Caco-2 (cell line): ENCODE measurements around the gene GNB5. TPM values are rescaled to one million over a fixed set of nuclear protein-coding genes. Genes with fewer than 3 reads are reported as not detected.

Source experiments
- BruUV-seq: library from RNA; stranded (reverse); fragments of 400-500 nt; replicated peaks from 2 replicates; lab custom pipeline; 2021; lab: Mats Ljungman, UMichigan
- CTCF ChIA-PET: fragments of 300-600 bp; sonication (Branson Sonifier 250); formaldehyde crosslinking; loops from one replicate; lab custom pipeline; 2022; ENCODE audit warnings: antibody characterized with exemption; lab: Charles Lee
- POLR2A ChIA-PET: fragments of 300-600 bp; sonication (Branson Sonifier 250); formaldehyde crosslinking; loops from one replicate; lab custom pipeline; 2022; ENCODE audit warnings: antibody characterized with exemption; lab: Charles Lee
- DNase-seq, 2 experiments: peaks; one replicate each; pipeline versions ENCODE4 v3.0.0 to v3.0.0-alpha.2; 2020 to 2022
- H3K27me3 ChIP-seq: replicated peaks from 2 replicates; pipeline ENCODE4 v1.6.0; 2011; ENCODE audit warnings: low read length; ENCODE audit not compliant: control insufficient read depth, insufficient read depth
- H3K36me3 ChIP-seq: 2 replicates; pipeline ENCODE4 v1.5.1; 2011; ENCODE audit warnings: low read length; ENCODE audit not compliant: control insufficient read depth, insufficient read depth
- H3K4me1 ChIP-seq: fragments of 250-450 bp; sonication (Bioruptor Pico); 2 replicates; pipeline ENCODE4 v1.5.1; 2020; ENCODE audit warnings: mild to moderate bottlenecking
- H3K4me3 ChIP-seq: 2 replicates; pipeline ENCODE4 v1.5.1; 2011; ENCODE audit warnings: low read depth, mild to moderate bottlenecking, control low read depth, low read length
- H3K9me3 ChIP-seq: fragments of 250-450 bp; sonication (Bioruptor Pico); 2 replicates; pipeline ENCODE4 v1.5.1; 2020; ENCODE audit warnings: mild to moderate bottlenecking, moderate library complexity
- H3K27ac Mint-ChIP-seq: one replicate; pipeline ENCODE4 v1.8.0; 2022; ENCODE audit warnings: mixed read lengths; ENCODE audit not compliant: unreplicated experiment
- H3K27me3 Mint-ChIP-seq: one replicate; pipeline ENCODE4 v1.8.0; 2022; ENCODE audit warnings: mixed read lengths; ENCODE audit not compliant: insufficient read depth, unreplicated experiment
- H3K36me3 Mint-ChIP-seq: one replicate; pipeline ENCODE4 v1.8.0; 2022; ENCODE audit warnings: mild to moderate bottlenecking, mixed read lengths; ENCODE audit not compliant: insufficient read depth, unreplicated experiment
- H3K4me1 Mint-ChIP-seq: one replicate; pipeline ENCODE4 v1.8.0; 2022; ENCODE audit warnings: low read depth, mixed read lengths; ENCODE audit not compliant: unreplicated experiment
- H3K4me3 Mint-ChIP-seq: one replicate; pipeline ENCODE4 v1.8.0; 2022; ENCODE audit warnings: mild to moderate bottlenecking, moderate library complexity, mixed read lengths; ENCODE audit not compliant: unreplicated experiment
- H3K9me3 Mint-ChIP-seq: one replicate; pipeline ENCODE4 v1.8.0; 2022; ENCODE audit warnings: mixed read lengths; ENCODE audit not compliant: unreplicated experiment
- intact Hi-C: fragments of 100-400 bp; cut with micrococcal nuclease; formaldehyde crosslinking; loops from one replicate; pipeline ENCODE4 v1.10.0; 2022; ENCODE audit not compliant: unreplicated experiment
- total RNA-seq: library from RNA; stranded (reverse); gene quantifications from 2 replicates; pipeline ENCODE4 v1.2.3, GENCODE V29; 2022
- TF ChIP-seq, protein P1 (sequence below), 2 experiments: fragments of 200-600 bp in 1 of 2; IDR thresholded peaks; 1 replicate in 1 of 2; 2 replicates in 1 of 2; pipeline versions ENCODE4 v1.5.1 to v1.8.0; 2011 to 2022; ENCODE audit warnings: antibody characterized with exemption in 1 of 2, control low read depth in 1 of 2, inconsistent platforms in 1 of 2, low read depth in 1 of 2, low read length in 1 of 2, mild to moderate bottlenecking in 1 of 2, moderate library complexity in 1 of 2; ENCODE audit not compliant: insufficient read depth in 1 of 2, severe bottlenecking in 1 of 2, unreplicated experiment in 1 of 2

GNB5 gene
- total RNA-seq, 1 experiment from 2014 or later: 23.2 TPM

DNA sequence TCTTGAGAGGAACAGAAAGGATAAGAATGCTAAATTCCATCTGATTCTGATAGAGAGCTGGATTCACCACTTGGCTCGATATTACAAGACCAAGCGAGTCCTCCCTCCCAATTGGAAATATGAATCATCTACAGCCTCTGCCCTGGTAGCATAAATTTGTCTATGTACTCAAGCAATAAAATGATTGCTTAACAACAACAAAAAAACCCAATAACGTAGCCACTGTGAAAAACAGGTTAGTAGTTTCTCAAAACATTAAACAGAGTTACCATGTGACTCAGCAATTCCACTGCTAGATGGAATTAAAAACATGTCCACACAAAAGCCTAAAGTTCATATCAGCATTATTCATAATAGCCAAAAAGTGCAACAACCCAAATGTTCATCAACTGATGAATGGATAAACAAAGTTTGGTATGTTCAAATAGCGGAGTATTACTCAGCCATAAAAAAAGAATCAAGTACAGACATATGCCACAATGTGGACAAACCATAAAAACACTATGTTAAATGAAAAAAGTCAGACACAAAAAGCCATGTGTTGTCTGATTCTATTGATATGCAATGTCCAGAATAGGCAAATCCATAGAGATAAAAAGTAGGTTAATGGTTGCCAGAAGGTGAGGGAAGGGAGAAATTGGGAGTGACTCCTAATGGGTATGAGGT is 95.5 kb downstream of the GNB5 start:
- H3K27me3 Mint-ChIP-seq: no peaks in the 10 kb centered on the region
- DNase-seq: no peak
- Histone ChIP-seq H3K4me1 (no peaks in the 10 kb centered on the region), H3K27me3 (no peaks in the 10 kb centered on the region), H3K36me3 (no peaks in the 10 kb centered on the region), H3K4me3 (no peak overlapping the region), H3K9me3 (peaks cover under 1% of the 10 kb centered on the region; the same call in 1 of the 2 replicates)
- no peak overlapping the region for H3K4me3 Mint-ChIP-seq
- H3K27ac Mint-ChIP-seq: no peak overlapping the region
- no peaks in the 10 kb centered on the region for H3K36me3 Mint-ChIP-seq
- POLR2A ChIA-PET: no interaction called here
- TF ChIP-seq, protein P1, sequence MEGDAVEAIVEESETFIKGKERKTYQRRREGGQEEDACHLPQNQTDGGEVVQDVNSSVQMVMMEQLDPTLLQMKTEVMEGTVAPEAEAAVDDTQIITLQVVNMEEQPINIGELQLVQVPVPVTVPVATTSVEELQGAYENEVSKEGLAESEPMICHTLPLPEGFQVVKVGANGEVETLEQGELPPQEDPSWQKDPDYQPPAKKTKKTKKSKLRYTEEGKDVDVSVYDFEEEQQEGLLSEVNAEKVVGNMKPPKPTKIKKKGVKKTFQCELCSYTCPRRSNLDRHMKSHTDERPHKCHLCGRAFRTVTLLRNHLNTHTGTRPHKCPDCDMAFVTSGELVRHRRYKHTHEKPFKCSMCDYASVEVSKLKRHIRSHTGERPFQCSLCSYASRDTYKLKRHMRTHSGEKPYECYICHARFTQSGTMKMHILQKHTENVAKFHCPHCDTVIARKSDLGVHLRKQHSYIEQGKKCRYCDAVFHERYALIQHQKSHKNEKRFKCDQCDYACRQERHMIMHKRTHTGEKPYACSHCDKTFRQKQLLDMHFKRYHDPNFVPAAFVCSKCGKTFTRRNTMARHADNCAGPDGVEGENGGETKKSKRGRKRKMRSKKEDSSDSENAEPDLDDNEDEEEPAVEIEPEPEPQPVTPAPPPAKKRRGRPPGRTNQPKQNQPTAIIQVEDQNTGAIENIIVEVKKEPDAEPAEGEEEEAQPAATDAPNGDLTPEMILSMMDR (IDR thresholded peaks at IDR 0.05; ENCODE audit: insufficient read depth in 1 of 2, low read depth in 1 of 2, low read length in 1 of 2, severe bottlenecking in 1 of 2, unreplicated experiment in 1 of 2): no peak
- intact Hi-C loops: no loop called here
- no TSS peak for BruUV-seq
- CTCF ChIA-PET: no interaction called here
- H3K4me1 Mint-ChIP-seq: no peaks in the 10 kb centered on the region
- H3K9me3 Mint-ChIP-seq: no peaks in the 10 kb centered on the region

DNA sequence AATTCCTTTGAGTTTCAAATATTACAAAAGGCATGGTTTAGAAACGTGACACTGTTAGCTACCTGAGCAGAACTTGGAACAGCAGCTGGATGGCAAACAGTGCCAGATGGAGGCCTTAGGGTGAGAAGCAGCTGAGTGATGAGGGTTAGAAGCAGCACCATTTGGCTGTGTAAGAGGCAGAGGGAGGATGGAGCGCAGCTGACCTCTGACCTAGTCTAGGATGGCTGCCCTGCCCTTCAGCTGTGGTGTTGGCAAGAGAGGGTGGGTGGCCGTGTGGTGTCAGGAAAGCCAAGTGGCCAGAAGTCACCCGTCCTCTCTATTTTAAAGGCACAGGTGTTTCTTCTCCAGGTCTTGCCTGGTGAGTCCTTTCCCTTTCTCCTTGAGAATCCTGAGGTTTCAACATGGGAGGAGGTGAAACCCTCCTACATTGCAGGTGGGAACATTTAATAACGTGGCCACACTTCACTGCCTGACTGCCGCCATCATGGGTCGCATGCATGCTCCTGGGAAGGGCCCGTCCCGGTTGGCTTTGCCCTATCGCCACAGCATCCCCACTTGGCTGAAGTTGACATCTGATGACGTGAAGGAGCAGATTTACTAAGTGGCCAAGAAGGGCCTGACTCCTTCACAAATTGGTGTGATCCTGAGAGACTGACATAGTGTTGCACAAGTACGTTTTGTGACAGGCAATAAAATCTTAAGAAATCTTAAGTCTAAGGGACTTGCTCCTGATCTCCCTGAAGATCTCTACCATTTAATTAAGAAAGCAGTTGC is 96.2 kb downstream of the GNB5 start:
- DNase-seq: no peak
- CTCF ChIA-PET: no interaction called here

More for the DNA sequence above, 96.2 kb downstream of the GNB5 start:
- no peaks in the 10 kb centered on the region for H3K4me1 ChIP-seq
- H3K4me1 Mint-ChIP-seq: no peaks in the 10 kb centered on the region
- POLR2A ChIA-PET: no interaction called here
- H3K9me3 Mint-ChIP-seq: peaks cover 7% of the 10 kb centered on the region
- TF ChIP-seq, protein P1 (IDR thresholded peaks at IDR 0.05; ENCODE audit: insufficient read depth in 1 of 2, low read depth in 1 of 2, low read length in 1 of 2, severe bottlenecking in 1 of 2, unreplicated experiment in 1 of 2): no peak
- no TSS peak for BruUV-seq
- intact Hi-C loops: no loop called here
- H3K36me3 ChIP-seq: no peaks in the 10 kb centered on the region
- no peaks in the 10 kb centered on the region for H3K27me3 ChIP-seq
- no peaks in the 10 kb centered on the region for H3K27me3 Mint-ChIP-seq
- H3K36me3 Mint-ChIP-seq: no peaks in the 10 kb centered on the region
- no peak overlapping the region for H3K27ac Mint-ChIP-seq
- peaks cover 5% of the 10 kb centered on the region; the same call in 1 of the 2 replicates for H3K9me3 ChIP-seq
- H3K4me3 Mint-ChIP-seq: no peak overlapping the region
- H3K4me3 ChIP-seq: no peak overlapping the region
